ENCODE measurements around the gene DYSF.
A peak's percentile ranks its signal among the peaks of the same experiment; 100 is the strongest.

The DYSF gene

GRCh38 chr2:71538241-71538640 is 84.9 kb downstream of the DYSF start:
- TF ChIP-seq CTCF (IDR thresholded peaks at IDR 0.05; ENCODE audit: low read depth, low read length): no peak
- no peak for TF ChIP-seq EZH2phosphoT487 (IDR thresholded peaks at IDR 0.05; ENCODE audit: low read depth)

GRCh38 chr2:71538656-71539265 is 85.4 kb downstream of the DYSF start:
- no peaks in the 10 kb centered on the region for H3K79me2 ChIP-seq (ENCODE audit: low read length)
- H3K4me3 ChIP-seq (ENCODE audit: low read length): no peak overlapping the region
- peaks cover 4% of the 10 kb centered on the region; the same call in 1 of the 2 replicates for H3K27me3 ChIP-seq (ENCODE audit: low read depth, low read length)
- no peaks in the 10 kb centered on the region for H3K4me1 ChIP-seq (ENCODE audit: low read length)
- H3K4me2 ChIP-seq (ENCODE audit: low read length): no peak overlapping the region
- H3K36me3 ChIP-seq (replicated peaks; ENCODE audit: low read depth, low read length): no peaks in the 10 kb centered on the region
- H2AFZ ChIP-seq (ENCODE audit: low read depth, low read length): no peak overlapping the region
- no peaks in the 10 kb centered on the region for H4K20me1 ChIP-seq (ENCODE audit: insufficient read depth, low read length)
- no peak overlapping the region for H3K27ac ChIP-seq (ENCODE audit: low read length)
- no peaks in the 10 kb centered on the region for H3K9me3 ChIP-seq (ENCODE audit: insufficient read depth, low read length)
- TF ChIP-seq EZH2phosphoT487 (IDR thresholded peaks at IDR 0.05; ENCODE audit: low read depth): no peak
- TF ChIP-seq CTCF (IDR thresholded peaks at IDR 0.05; ENCODE audit: low read depth, low read length): no peak
- no peak overlapping the region for H3K9ac ChIP-seq (ENCODE audit: low read length)

More at GRCh38 chr2:71538241-71538640, 84.9 kb downstream of the DYSF start:
- Histone ChIP-seq H2AFZ (ENCODE audit: low read depth, low read length) (no peak overlapping the region), H3K79me2 (ENCODE audit: low read length) (no peaks in the 10 kb centered on the region), H3K9me3 (ENCODE audit: insufficient read depth, low read length) (no peaks in the 10 kb centered on the region), H3K27me3 (ENCODE audit: low read depth, low read length) (peaks cover 4% of the 10 kb centered on the region), H3K4me3 (ENCODE audit: low read length) (no peak overlapping the region), H3K27ac (ENCODE audit: low read length) (no peak overlapping the region), H3K4me1 (ENCODE audit: low read length) (no peaks in the 10 kb centered on the region), H4K20me1 (ENCODE audit: insufficient read depth, low read length) (no peaks in the 10 kb centered on the region), H3K36me3 (replicated peaks; ENCODE audit: low read depth, low read length) (no peaks in the 10 kb centered on the region), H3K4me2 (ENCODE audit: low read length) (no peak overlapping the region), H3K9ac (ENCODE audit: low read length) (no peak overlapping the region)

GRCh38 chr2:71540818-71541217 is 87.5 kb downstream of the DYSF start:
- H3K9me3 ChIP-seq (ENCODE audit: insufficient read depth, low read length): no peaks in the 10 kb centered on the region
- no peak overlapping the region for H3K4me3 ChIP-seq (ENCODE audit: low read length)
- H3K9ac ChIP-seq (ENCODE audit: low read length): no peak overlapping the region
- no peaks in the 10 kb centered on the region for H4K20me1 ChIP-seq (ENCODE audit: insufficient read depth, low read length)
- H2AFZ ChIP-seq (ENCODE audit: low read depth, low read length): no peak overlapping the region
- H3K36me3 ChIP-seq (replicated peaks; ENCODE audit: low read depth, low read length): no peaks in the 10 kb centered on the region
- H3K79me2 ChIP-seq (ENCODE audit: low read length): no peaks in the 10 kb centered on the region
- H3K27me3 ChIP-seq (ENCODE audit: low read depth, low read length): no peaks in the 10 kb centered on the region
- TF ChIP-seq CTCF (IDR thresholded peaks at IDR 0.05; ENCODE audit: low read depth, low read length) (no peak), EZH2phosphoT487 (IDR thresholded peaks at IDR 0.05; ENCODE audit: low read depth) (no peak)
- no peak overlapping the region for H3K4me2 ChIP-seq (ENCODE audit: low read length)
- no peaks in the 10 kb centered on the region for H3K4me1 ChIP-seq (ENCODE audit: low read length)
- H3K27ac ChIP-seq (ENCODE audit: low read length): no peak overlapping the region

- peak overlapping the region; percentile 90 for H2AFZ ChIP-seq (ENCODE audit: low read depth, low read length)
Observed at GRCh38 chr2:71544919-71545571, 91.7 kb downstream of the DYSF start.

More at GRCh38 chr2:71544919-71545571, 91.7 kb downstream of the DYSF start:
- peak overlapping the region; percentile 37 for H3K9ac ChIP-seq (ENCODE audit: low read length)
- H3K27me3 ChIP-seq (ENCODE audit: low read depth, low read length): peaks cover 12% of the 10 kb centered on the region; the same call in 1 of the 2 replicates
- peak overlapping the region; percentile 74 for H3K4me3 ChIP-seq (ENCODE audit: low read length)
- no peak for TF ChIP-seq CTCF (IDR thresholded peaks at IDR 0.05; ENCODE audit: low read depth, low read length)
- no peak for TF ChIP-seq EZH2phosphoT487 (IDR thresholded peaks at IDR 0.05; ENCODE audit: low read depth)
- no peaks in the 10 kb centered on the region for H3K79me2 ChIP-seq (ENCODE audit: low read length)
- H3K9me3 ChIP-seq (ENCODE audit: insufficient read depth, low read length): no peaks in the 10 kb centered on the region
- no peak overlapping the region for H3K27ac ChIP-seq (ENCODE audit: low read length)
- no peaks in the 10 kb centered on the region for H3K4me1 ChIP-seq (ENCODE audit: low read length)
- no peaks in the 10 kb centered on the region for H4K20me1 ChIP-seq (ENCODE audit: insufficient read depth, low read length)
- no peaks in the 10 kb centered on the region for H3K36me3 ChIP-seq (replicated peaks; ENCODE audit: low read depth, low read length)
- peak overlapping the region; percentile 85 for H3K4me2 ChIP-seq (ENCODE audit: low read length)
